GM18873 (cell line): Measurements from ENCODE around the gene TMBIM6.

Source experiments
- ATAC-seq: cut with Tn5 transposase; IDR thresholded peaks from one replicate; pipeline ENCODE4 v1.9.1; 2021; ENCODE audit warnings: mild to moderate bottlenecking, moderate library complexity, moderate number of reproducible peaks; ENCODE audit not compliant: unreplicated experiment, low FRiP score

Gene TMBIM6

GRCh38 chr12:49811136-49811535, 69.8 kb downstream of the TMBIM6 start:
- no peak for ATAC-seq

- ATAC-seq, result no peak
Observed at GRCh38 chr12:49811961-49812401, 70.6 kb downstream of the TMBIM6 start.

DNA sequence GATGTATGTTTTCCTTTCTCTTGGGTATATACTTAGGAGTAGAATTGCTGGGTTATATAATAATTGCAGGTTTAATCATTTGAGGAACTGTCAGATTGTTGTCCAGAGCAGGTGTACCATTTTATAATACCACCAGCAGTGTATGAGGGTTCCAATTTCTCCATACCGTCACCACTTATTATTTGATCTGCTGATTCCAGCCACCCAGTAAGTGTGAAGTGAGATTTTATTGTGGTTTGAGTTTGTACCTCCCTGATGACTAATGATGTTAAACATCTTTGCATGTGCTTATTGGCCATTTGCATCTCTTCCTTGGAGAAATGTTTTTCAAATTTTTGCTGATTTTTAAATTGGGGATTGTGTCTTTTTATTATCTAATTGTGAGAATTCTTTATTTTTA, 71.8 kb downstream of the TMBIM6 start:
- no peak for ATAC-seq
